SK-N-SH treated with all-trans-retinoic acid at 6 μM for 48 hours (cell line): ENCODE data around the gene LRRC74B.
"Not testable (repeated sequence)": the region's sequence is repeated elsewhere in the genome, so short reads cannot be mapped to it uniquely, and the experiment has no call there.

ENCODE experiments used
- ESRRG ChIP-seq: fragments of 250-450 bp; sonication (Bioruptor Pico); IDR thresholded peaks from 2 replicates; pipeline ENCODE4 v1.6.1; 2021; ENCODE audit warnings: mild to moderate bottlenecking
- GLIS3 ChIP-seq: fragments of 250-450 bp; sonication (Bioruptor Pico); IDR thresholded peaks from 2 replicates; pipeline ENCODE4 v1.5.0; 2020; ENCODE audit warnings: mild to moderate bottlenecking, moderate library complexity
- OSR1 ChIP-seq: fragments of 250-450 bp; sonication (Bioruptor Pico); IDR thresholded peaks from 2 replicates; pipeline ENCODE4 v1.8.0; 2022; ENCODE audit warnings: moderate library complexity, mild to moderate bottlenecking, inconsistent platforms
- PATZ1 ChIP-seq: fragments of 250-450 bp; sonication (Bioruptor Pico); IDR thresholded peaks from 2 replicates; pipeline ENCODE4 v1.8.0; 2020; ENCODE audit warnings: mild to moderate bottlenecking, moderate library complexity, borderline replicate concordance
- POU6F1 ChIP-seq: fragments of 250-450 bp; sonication (Bioruptor Pico); IDR thresholded peaks from 2 replicates; pipeline ENCODE4 v1.8.0; 2021; ENCODE audit warnings: low read depth, mild to moderate bottlenecking, moderate library complexity, borderline replicate concordance
- PPARA ChIP-seq: fragments of 250-450 bp; sonication (Bioruptor Pico); IDR thresholded peaks from 2 replicates; pipeline ENCODE4 v1.5.0; 2020; ENCODE audit warnings: mild to moderate bottlenecking, borderline replicate concordance
- SNAI2 ChIP-seq: fragments of 250-450 bp; sonication (Bioruptor Pico); IDR thresholded peaks from 2 replicates; pipeline ENCODE4 v1.5.0; 2020; ENCODE audit warnings: mild to moderate bottlenecking, moderate library complexity
- TCF4 ChIP-seq: fragments of 250-450 bp; sonication (Bioruptor Pico); IDR thresholded peaks from 2 replicates; pipeline ENCODE4 v1.8.0; 2021; ENCODE audit warnings: mild to moderate bottlenecking, moderate library complexity, borderline replicate concordance
- TOX ChIP-seq: fragments of 250-450 bp; sonication (Bioruptor Pico); IDR thresholded peaks from 2 replicates; pipeline ENCODE4 v1.8.0; 2021; ENCODE audit warnings: mild to moderate bottlenecking, moderate library complexity, borderline replicate concordance
- ZFP3 ChIP-seq: fragments of 250-450 bp; sonication (Bioruptor Pico); IDR thresholded peaks from 2 replicates; pipeline ENCODE4 v1.5.0; 2020; ENCODE audit warnings: mild to moderate bottlenecking, moderate library complexity
- ZNF565 ChIP-seq: fragments of 450-650 bp; formaldehyde crosslinking; conservative IDR thresholded peaks from 2 replicates; pipeline ENCODE4 v1.5.0; 2020; ENCODE audit warnings: low read depth, mild to moderate bottlenecking, moderate library complexity

GRCh38 chr22:21061660-21062321 is 16.0 kb downstream of the LRRC74B start:
- TF ChIP-seq TCF4; ZFP3 (CRISPR knock-in tag); SNAI2 (CRISPR knock-in tag); GLIS3 (CRISPR knock-in tag); PATZ1 (CRISPR knock-in tag); POU6F1 (CRISPR knock-in tag); PPARA (CRISPR knock-in tag); TOX; OSR1; ESRRG (CRISPR knock-in tag); ZNF565 (CRISPR knock-in tag): not testable (repeated sequence)
